ENCODE results near the gene TSHZ1.

The TSHZ1 gene

GRCh38 chr18:75285876-75286275 is 75.3 kb downstream of the TSHZ1 start:
- no peaks in the 10 kb centered on the region for H3K27me3 Mint-ChIP-seq
- no peak overlapping the region for H3K4me3 Mint-ChIP-seq
- H3K36me3 Mint-ChIP-seq (ENCODE audit: low read depth): peaks cover 57% of the 10 kb centered on the region
- no peak overlapping the region for H3K27ac Mint-ChIP-seq
- DNase-seq: no peak
- peaks cover under 1% of the 10 kb centered on the region for H3K4me1 Mint-ChIP-seq (ENCODE audit: low read depth)
- no peaks in the 10 kb centered on the region for H3K9me3 Mint-ChIP-seq

DNA sequence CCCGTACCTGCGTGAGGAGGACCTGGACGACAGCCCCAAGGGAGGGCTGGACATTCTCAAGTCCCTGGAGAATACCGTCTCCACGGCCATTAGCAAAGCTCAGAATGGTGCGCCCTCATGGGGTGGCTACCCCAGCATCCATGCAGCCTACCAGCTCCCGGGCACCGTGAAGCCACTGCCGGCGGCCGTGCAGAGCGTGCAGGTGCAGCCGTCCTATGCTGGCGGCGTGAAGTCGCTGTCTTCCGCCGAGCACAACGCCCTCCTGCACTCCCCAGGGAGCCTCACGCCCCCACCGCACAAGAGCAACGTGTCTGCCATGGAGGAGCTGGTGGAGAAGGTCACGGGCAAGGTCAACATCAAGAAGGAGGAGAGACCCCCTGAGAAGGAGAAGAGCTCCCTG is 76.4 kb downstream of the TSHZ1 start:
- no peak for DNase-seq
- Mint-ChIP-seq H3K36me3 (ENCODE audit: low read depth) (peaks cover 54% of the 10 kb centered on the region), H3K4me3 (no peak overlapping the region)

DNA sequence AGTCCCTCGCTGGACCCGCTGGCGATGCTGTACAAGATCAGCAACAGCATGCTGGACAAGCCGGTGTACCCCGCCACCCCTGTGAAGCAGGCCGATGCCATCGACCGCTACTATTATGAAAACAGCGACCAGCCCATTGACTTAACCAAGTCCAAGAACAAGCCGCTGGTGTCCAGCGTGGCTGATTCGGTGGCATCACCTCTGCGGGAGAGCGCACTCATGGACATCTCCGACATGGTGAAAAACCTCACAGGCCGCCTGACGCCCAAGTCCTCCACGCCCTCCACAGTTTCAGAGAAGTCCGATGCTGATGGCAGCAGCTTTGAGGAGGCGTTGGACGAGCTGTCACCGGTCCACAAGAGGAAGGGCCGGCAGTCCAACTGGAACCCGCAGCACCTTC is 77.1 kb downstream of the TSHZ1 start:
- no peak for DNase-seq
- Mint-ChIP-seq H3K36me3 (ENCODE audit: low read depth) (peaks cover 51% of the 10 kb centered on the region), H3K27me3 (no peaks in the 10 kb centered on the region), H3K4me1 (ENCODE audit: low read depth) (no peaks in the 10 kb centered on the region), H3K27ac (no peak overlapping the region), H3K9me3 (no peaks in the 10 kb centered on the region), H3K4me3 (no peak overlapping the region)

More for the DNA sequence above, 76.4 kb downstream of the TSHZ1 start:
- no peaks in the 10 kb centered on the region for H3K27me3 Mint-ChIP-seq
- H3K27ac Mint-ChIP-seq: no peak overlapping the region
- H3K4me1 Mint-ChIP-seq (ENCODE audit: low read depth): no peaks in the 10 kb centered on the region
- no peaks in the 10 kb centered on the region for H3K9me3 Mint-ChIP-seq

GRCh38 chr18:75289761-75290160 is 79.2 kb downstream of the TSHZ1 start:
- no peaks in the 10 kb centered on the region for H3K9me3 Mint-ChIP-seq
- DNase-seq: no peak
- no peak overlapping the region for H3K4me3 Mint-ChIP-seq
- H3K36me3 Mint-ChIP-seq (ENCODE audit: low read depth): peaks cover 45% of the 10 kb centered on the region
- no peak overlapping the region for H3K27ac Mint-ChIP-seq
- H3K27me3 Mint-ChIP-seq: no peaks in the 10 kb centered on the region
- H3K4me1 Mint-ChIP-seq (ENCODE audit: low read depth): no peaks in the 10 kb centered on the region

DNA sequence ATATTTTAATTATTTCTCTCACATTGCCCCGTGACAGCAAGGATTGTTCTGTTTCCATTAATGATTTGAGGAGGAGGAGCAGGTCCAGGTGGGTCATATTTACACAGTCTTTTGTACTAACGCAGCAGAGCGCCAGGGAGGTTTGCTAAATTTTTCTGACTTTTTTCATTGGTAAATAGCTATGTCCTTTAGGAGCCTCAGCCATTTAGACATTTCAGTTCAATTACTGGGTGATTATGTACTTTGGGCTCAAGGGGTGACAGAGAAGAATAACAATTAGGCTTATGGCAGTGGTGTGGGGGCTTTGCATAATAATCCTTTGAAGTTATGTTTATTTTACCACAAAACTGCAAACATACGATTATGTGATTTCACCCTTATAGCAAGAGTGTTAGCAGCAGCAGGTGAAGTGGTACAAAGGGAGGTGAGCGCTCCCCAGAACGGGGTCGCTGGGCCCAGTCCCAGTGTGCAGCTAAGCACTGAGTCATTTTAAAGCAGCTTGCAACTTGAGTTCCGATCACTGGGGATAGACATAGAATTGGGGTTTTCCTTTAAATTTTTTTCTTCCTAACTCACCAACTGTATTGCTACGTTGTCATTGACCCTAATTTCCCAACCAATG is 80.3 kb downstream of the TSHZ1 start:
- H3K36me3 Mint-ChIP-seq (ENCODE audit: low read depth): peaks cover 35% of the 10 kb centered on the region
- no peak overlapping the region for H3K4me3 Mint-ChIP-seq
- no peaks in the 10 kb centered on the region for H3K4me1 Mint-ChIP-seq (ENCODE audit: low read depth)
- no peaks in the 10 kb centered on the region for H3K9me3 Mint-ChIP-seq
- H3K27me3 Mint-ChIP-seq: no peaks in the 10 kb centered on the region
- no peak overlapping the region for H3K27ac Mint-ChIP-seq
- no peak for DNase-seq

- Mint-ChIP-seq H3K4me3 (no peak overlapping the region), H3K4me1 (ENCODE audit: low read depth) (no peaks in the 10 kb centered on the region), H3K27me3 (no peaks in the 10 kb centered on the region), H3K27ac (no peak overlapping the region), H3K36me3 (ENCODE audit: low read depth) (peaks cover 29% of the 10 kb centered on the region), H3K9me3 (no peaks in the 10 kb centered on the region)
- DNase-seq: no peak
Measured at GRCh38 chr18:75291460-75291859, 80.9 kb downstream of the TSHZ1 start.

GRCh38 chr18:75293591-75293990 is 83.0 kb downstream of the TSHZ1 start:
- peaks cover 7% of the 10 kb centered on the region for H3K36me3 Mint-ChIP-seq (ENCODE audit: low read depth)
- no peak for DNase-seq
- no peaks in the 10 kb centered on the region for H3K9me3 Mint-ChIP-seq
- H3K4me1 Mint-ChIP-seq (ENCODE audit: low read depth): no peaks in the 10 kb centered on the region
- H3K4me3 Mint-ChIP-seq: no peak overlapping the region
- H3K27ac Mint-ChIP-seq: no peak overlapping the region
- H3K27me3 Mint-ChIP-seq: no peaks in the 10 kb centered on the region

DNA sequence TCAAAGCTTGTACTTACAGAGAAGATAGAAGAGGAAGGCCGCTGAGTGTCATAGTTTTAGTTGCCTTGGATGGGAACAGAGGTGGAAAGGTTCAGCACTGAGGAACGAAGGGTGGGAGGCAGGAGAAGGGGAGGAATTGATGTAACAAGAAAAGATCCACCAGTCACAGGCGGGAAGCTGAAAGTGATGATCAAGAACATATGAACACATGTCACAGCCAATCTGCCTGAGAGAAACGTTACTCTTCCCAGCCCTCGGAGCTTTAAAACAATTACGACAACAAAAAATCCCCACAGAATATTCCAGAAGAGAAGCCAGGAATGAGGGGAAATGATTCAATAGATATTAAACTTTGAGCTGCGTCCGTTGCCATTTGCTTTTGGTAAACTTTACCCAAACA is 87.1 kb downstream of the TSHZ1 start:
- no peaks in the 10 kb centered on the region for H3K36me3 Mint-ChIP-seq (ENCODE audit: low read depth)
- H3K27ac Mint-ChIP-seq: no peak overlapping the region
- no peak for DNase-seq
- no peak overlapping the region for H3K4me3 Mint-ChIP-seq
- no peaks in the 10 kb centered on the region for H3K9me3 Mint-ChIP-seq
- H3K4me1 Mint-ChIP-seq (ENCODE audit: low read depth): no peaks in the 10 kb centered on the region
- H3K27me3 Mint-ChIP-seq: no peaks in the 10 kb centered on the region

DNA sequence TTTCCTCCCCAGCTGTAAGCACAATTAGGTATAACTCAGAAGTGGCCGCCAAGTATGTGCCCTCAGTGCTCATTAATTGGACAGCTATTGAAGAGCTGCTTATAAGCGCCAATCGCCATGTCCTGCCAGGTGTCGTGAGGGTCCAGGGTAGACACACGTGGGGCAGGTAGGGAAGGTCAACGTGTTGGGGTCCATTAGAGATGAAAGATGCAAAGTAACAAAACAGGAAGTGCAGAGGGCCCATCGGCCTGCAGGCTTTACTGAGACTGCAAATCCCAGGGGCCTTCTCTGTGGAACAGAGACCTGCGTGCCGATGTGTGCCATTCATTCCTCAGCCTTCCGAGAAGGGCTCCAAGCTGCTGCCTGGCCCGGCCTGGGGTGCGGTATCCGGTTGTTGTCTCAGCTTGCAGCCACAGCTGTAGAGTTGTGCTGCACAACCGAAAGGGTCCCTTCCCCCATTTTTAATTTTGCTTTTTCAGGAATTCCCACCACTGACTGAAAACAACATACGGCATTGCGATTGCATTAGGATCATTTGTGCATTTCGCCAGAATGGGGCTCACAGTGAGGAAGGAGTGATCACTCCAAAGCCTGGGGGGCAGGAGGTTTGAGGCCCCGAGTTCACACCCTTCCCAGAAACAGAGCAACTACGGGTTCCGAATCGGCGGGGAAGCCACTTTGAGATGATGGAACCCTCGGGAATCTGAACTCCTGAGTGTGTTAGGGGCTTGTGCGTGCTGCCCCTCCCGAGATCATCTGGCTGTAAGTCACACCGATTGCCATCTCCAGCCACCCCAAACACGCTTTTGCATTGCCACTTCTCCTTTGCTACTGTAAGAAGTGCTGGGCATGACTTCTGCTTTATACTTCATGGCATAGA is 94.3 kb downstream of the TSHZ1 start:
- no peak overlapping the region for H3K4me3 Mint-ChIP-seq
- DNase-seq: no peak
- H3K27me3 Mint-ChIP-seq: no peaks in the 10 kb centered on the region
- no peaks in the 10 kb centered on the region for H3K4me1 Mint-ChIP-seq (ENCODE audit: low read depth)
- no peak overlapping the region for H3K27ac Mint-ChIP-seq
- H3K36me3 Mint-ChIP-seq (ENCODE audit: low read depth): no peaks in the 10 kb centered on the region
- H3K9me3 Mint-ChIP-seq: no peaks in the 10 kb centered on the region

- H3K27me3 Mint-ChIP-seq: no peaks in the 10 kb centered on the region
- H3K36me3 Mint-ChIP-seq (ENCODE audit: low read depth): no peaks in the 10 kb centered on the region
- no peak for DNase-seq
- H3K4me1 Mint-ChIP-seq (ENCODE audit: low read depth): no peaks in the 10 kb centered on the region
- no peak overlapping the region for H3K27ac Mint-ChIP-seq
- H3K9me3 Mint-ChIP-seq: no peaks in the 10 kb centered on the region
- H3K4me3 Mint-ChIP-seq: no peak overlapping the region
Measured at GRCh38 chr18:75305984-75306383, 95.4 kb downstream of the TSHZ1 start.

DNA sequence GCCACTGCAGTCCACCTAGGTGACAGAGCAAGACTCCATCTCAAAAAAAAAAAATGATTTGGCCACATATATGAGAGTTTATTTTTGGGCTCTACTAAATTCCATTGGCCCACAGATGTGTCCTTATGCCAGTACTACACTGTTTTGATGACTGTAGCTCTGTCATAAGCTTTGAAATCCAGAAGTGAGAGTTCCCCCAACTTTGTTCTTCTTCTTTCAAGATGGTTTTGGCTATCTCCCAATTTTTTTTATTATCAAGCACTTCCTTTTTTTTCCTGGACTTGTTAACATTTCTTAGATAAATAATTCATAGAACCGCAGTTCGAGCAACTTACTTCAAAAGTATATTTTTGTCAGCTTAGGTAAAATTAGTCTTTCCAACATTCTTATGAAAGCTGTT is 96.9 kb downstream of the TSHZ1 start:
- DNase-seq: no peak
- H3K36me3 Mint-ChIP-seq (ENCODE audit: low read depth): no peaks in the 10 kb centered on the region
- H3K27me3 Mint-ChIP-seq: no peaks in the 10 kb centered on the region
- H3K4me1 Mint-ChIP-seq (ENCODE audit: low read depth): no peaks in the 10 kb centered on the region
- no peak overlapping the region for H3K4me3 Mint-ChIP-seq
- no peak overlapping the region for H3K27ac Mint-ChIP-seq
- H3K9me3 Mint-ChIP-seq: no peaks in the 10 kb centered on the region

DNA sequence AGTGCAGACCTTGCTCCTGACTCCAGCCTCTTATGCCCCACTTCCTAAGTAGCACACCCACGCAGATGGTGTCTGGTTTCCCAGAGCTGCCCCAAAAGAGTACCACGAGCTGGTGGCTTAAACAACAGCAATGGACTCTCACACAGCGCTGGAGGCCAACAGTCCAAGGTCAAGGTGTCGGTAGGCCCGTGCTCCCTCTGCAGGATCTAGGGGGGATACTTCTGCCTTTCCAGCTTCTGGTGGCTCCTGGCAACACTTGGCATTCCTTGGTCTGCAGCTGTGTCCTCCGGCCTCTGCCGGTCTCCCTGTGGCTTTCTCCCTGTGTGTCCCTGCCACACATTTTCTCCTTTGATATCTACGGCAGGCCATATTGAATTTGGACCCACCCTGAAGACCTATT is 99.0 kb downstream of the TSHZ1 start:
- no peaks in the 10 kb centered on the region for H3K36me3 Mint-ChIP-seq (ENCODE audit: low read depth)
- no peaks in the 10 kb centered on the region for H3K9me3 Mint-ChIP-seq
- no peak overlapping the region for H3K4me3 Mint-ChIP-seq
- no peak overlapping the region for H3K27ac Mint-ChIP-seq
- H3K4me1 Mint-ChIP-seq (ENCODE audit: low read depth): no peaks in the 10 kb centered on the region
- H3K27me3 Mint-ChIP-seq: no peaks in the 10 kb centered on the region
- DNase-seq: no peak

GRCh38 chr18:75314117-75314516 is 103.5 kb downstream of the TSHZ1 start:
- Mint-ChIP-seq H3K4me3 (no peak overlapping the region), H3K36me3 (ENCODE audit: low read depth) (no peaks in the 10 kb centered on the region), H3K4me1 (ENCODE audit: low read depth) (no peaks in the 10 kb centered on the region), H3K9me3 (no peaks in the 10 kb centered on the region), H3K27ac (no peak overlapping the region), H3K27me3 (no peaks in the 10 kb centered on the region)
- DNase-seq: no peak

- H3K4me1 Mint-ChIP-seq (ENCODE audit: low read depth): no peaks in the 10 kb centered on the region
- no peaks in the 10 kb centered on the region for H3K36me3 Mint-ChIP-seq (ENCODE audit: low read depth)
- H3K9me3 Mint-ChIP-seq: no peaks in the 10 kb centered on the region
- DNase-seq: no peak
- no peak overlapping the region for H3K27ac Mint-ChIP-seq
- H3K27me3 Mint-ChIP-seq: no peaks in the 10 kb centered on the region
- no peak overlapping the region for H3K4me3 Mint-ChIP-seq
Measured at GRCh38 chr18:75314606-75315005, 104.0 kb downstream of the TSHZ1 start.

DNA sequence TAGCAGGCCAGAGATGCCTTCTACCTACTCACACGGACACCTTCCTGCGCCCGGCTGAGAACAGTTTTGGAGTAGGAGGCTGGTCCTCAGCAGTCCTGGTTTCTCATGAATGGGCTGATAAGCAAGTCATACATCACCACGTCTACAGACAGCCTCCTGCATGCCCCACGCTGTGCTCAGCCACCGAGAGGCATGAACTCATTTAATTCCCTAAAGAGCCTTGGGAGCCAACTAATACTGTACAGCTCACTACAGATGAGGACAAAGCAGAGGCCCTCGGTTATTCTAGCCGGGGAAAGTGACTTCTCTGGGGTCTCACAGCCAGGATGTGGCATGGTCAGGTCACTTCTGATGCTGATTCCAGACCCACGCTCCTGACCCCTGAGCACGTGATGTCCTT is 105.6 kb downstream of the TSHZ1 start:
- Mint-ChIP-seq H3K4me1 (ENCODE audit: low read depth) (no peaks in the 10 kb centered on the region), H3K4me3 (no peak overlapping the region), H3K36me3 (ENCODE audit: low read depth) (no peaks in the 10 kb centered on the region), H3K9me3 (no peaks in the 10 kb centered on the region), H3K27me3 (no peaks in the 10 kb centered on the region), H3K27ac (no peak overlapping the region)
- DNase-seq: no peak

Data from activated T-cell treated with anti-CD3 and anti-CD28 coated beads, Interleukin-2, amount 50 U/mL, for 24 hours (primary cell).